Measurements from ENCODE around the gene DACH1. TPM values are rescaled to one million over a fixed set of nuclear protein-coding genes. Genes with fewer than 3 reads are reported as not detected.

The DACH1 gene
- total RNA-seq, 1 experiment from 2014 or later, result not detected

- no peak for ATAC-seq
- Histone ChIP-seq H3K27me3 (ENCODE audit: insufficient read depth, low read length) (no peaks in the 10 kb centered on the region), H3K4me1 (ENCODE audit: control insufficient read depth in 1 of 2, insufficient read depth in 2 of 2, low read length in 2 of 2) (no peaks in the 10 kb centered on the region), H3K9me2 (ENCODE audit: insufficient read depth) (no peaks in the 10 kb centered on the region), H3K9ac (ENCODE audit: low read length) (no peak overlapping the region), H3K4me2 (ENCODE audit: low read length) (no peak overlapping the region), H3K79me2 (ENCODE audit: insufficient read depth, low read length) (no peaks in the 10 kb centered on the region), H3K36me3 (ENCODE audit: control insufficient read depth in 1 of 2, insufficient read depth in 2 of 2, low read length in 2 of 2) (no peaks in the 10 kb centered on the region), H4K20me1 (ENCODE audit: insufficient read depth) (no peaks in the 10 kb centered on the region), H2AFZ (ENCODE audit: low read depth, low read length, poor library complexity, severe bottlenecking) (no peak overlapping the region), H3K4me3 (replicated peaks in 1 of 2; ENCODE audit: low read depth in 1 of 2, low read length in 2 of 2) (no peak overlapping the region), H3K9me3 (ENCODE audit: control insufficient read depth in 1 of 2, insufficient read depth in 1 of 2, low read depth in 1 of 2, low read length in 2 of 2) (no peaks in the 10 kb centered on the region; a peak in 1 of 4 replicates), H3K27ac (ENCODE audit: low read depth, low read length) (no peak overlapping the region)
- ChIA-PET CTCF (no interaction called here), POLR2A (no interaction called here), RAD21 (ENCODE audit: low non-redundant PET in 1 of 2, low total read pairs in 2 of 2, uncharacterized antibody in 2 of 2, unreplicated experiment in 2 of 2) (no interaction called here)
- TF ChIP-seq EGR1 (IDR thresholded peaks at IDR 0.05; ENCODE audit: low read depth) (no peak), EZH2 (IDR thresholded peaks at IDR 0.05) (no peak), ATF3 (IDR thresholded peaks at IDR 0.05) (no peak), ZNF274 (IDR thresholded peaks at IDR 0.05; ENCODE audit: low read depth, low read length) (no peak), SP1 (IDR thresholded peaks at IDR 0.05; ENCODE audit: low read depth) (no peak), MAX (IDR thresholded peaks at IDR 0.05) (no peak)
- intact Hi-C loops (cut with micrococcal nuclease), result no loop called here
- BruUV-seq (replicated peaks), result no TSS peak
- DNase-seq (ENCODE audit: low read depth, low spot score), result no peak
Measured at GRCh38 chr13:71394176-71394575, 472.8 kb downstream of the DACH1 start.

Data from HCT116 (cell line).